Nephron (organoid): ENCODE results near the gene NUDT22.

Source experiments
- H3K27ac Mint-ChIP-seq, 3 experiments: 2 replicates each; pipeline ENCODE4 v1.8.0; 2020; ENCODE audit warnings: mixed read lengths in 3 of 3, mild to moderate bottlenecking in 2 of 3, moderate library complexity in 1 of 3
- H3K27me3 Mint-ChIP-seq: 2 replicates; pipeline ENCODE4 v1.8.0; 2021; ENCODE audit warnings: low read depth, mild to moderate bottlenecking, moderate library complexity, mixed read lengths
- H3K36me3 Mint-ChIP-seq: 2 replicates; pipeline ENCODE4 v1.8.0; 2020; ENCODE audit warnings: low read depth, mixed read lengths
- H3K4me1 Mint-ChIP-seq: 2 replicates; pipeline ENCODE4 v1.8.0; 2020; ENCODE audit warnings: mixed read lengths
- H3K4me3 Mint-ChIP-seq, 3 experiments: 2 replicates each; pipeline ENCODE4 v1.8.0; 2020; ENCODE audit warnings: mild to moderate bottlenecking in 3 of 3, mixed read lengths in 3 of 3, moderate library complexity in 2 of 3
- H3K9me3 Mint-ChIP-seq: 2 replicates; pipeline ENCODE4 v1.8.0; 2020; ENCODE audit warnings: mixed read lengths
- TF ChIP-seq, protein P1 (sequence below), 3 experiments: fragments of 200-600 bp; sonication (generic); IDR thresholded peaks; one replicate each; pipeline ENCODE4 v1.5.0; 2021; ENCODE audit warnings: antibody characterized with exemption in 3 of 3; ENCODE audit not compliant: unreplicated experiment in 3 of 3

NUDT22 gene

DNA sequence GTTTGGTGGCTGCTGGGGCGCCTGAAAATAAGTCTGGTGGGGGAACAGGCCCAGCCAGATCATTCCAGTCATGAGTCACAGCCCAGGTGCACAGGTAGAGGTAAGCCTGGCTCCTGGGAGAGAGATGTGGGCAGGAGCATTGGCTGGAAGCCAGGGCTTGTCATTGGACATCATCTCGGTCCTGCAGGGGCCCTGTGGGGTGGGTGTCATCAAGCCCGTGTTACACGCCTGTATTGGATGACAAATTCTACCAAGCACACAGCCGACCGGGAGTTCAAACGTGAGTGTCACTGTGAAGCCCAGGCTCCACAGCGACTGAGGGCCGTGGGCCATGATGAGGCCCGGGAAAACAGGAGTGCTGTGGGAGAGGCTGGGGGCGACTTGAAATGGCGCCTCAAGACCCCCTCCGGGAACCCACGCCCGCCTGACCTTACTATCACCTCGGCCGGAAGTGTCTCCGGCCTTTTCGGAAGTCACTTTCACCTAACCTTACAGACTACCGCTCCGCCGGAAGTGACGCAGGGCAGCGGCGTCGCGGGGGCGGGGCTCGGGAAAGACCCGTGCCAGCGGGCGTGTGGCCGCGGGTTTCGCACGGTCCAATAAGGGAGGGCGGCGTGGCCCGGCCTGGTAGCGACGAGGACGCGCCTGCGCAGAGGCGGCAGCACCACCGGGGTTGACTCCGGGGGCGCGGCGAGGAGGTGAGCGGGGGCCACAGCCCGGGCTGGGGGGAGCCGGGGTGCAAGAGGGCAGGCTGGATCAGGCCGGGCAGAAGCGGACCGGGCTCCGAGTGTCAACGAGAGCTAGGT is 14.6 kb downstream of the NUDT22 start, which contains the start of gene FKBP2:
Gene FKBP2, plus strand, starts transcription at position 661 of the 806 bp plus-strand sequence. CDS start 1,293 bp downstream, outside the sequence.
- Mint-ChIP-seq H3K36me3 (peaks cover 14% of the 10 kb centered on the region), H3K4me1 (peaks cover 40% of the 10 kb centered on the region), H3K27ac (peak within 1 kb of the TSS; percentile 98), H3K27me3 (no peaks in the 10 kb centered on the region), H3K9me3 (no peaks in the 10 kb centered on the region), H3K4me3 (peak within 1 kb of the TSS; percentile 90 to 95 (median 92))
- TF ChIP-seq, protein P1, sequence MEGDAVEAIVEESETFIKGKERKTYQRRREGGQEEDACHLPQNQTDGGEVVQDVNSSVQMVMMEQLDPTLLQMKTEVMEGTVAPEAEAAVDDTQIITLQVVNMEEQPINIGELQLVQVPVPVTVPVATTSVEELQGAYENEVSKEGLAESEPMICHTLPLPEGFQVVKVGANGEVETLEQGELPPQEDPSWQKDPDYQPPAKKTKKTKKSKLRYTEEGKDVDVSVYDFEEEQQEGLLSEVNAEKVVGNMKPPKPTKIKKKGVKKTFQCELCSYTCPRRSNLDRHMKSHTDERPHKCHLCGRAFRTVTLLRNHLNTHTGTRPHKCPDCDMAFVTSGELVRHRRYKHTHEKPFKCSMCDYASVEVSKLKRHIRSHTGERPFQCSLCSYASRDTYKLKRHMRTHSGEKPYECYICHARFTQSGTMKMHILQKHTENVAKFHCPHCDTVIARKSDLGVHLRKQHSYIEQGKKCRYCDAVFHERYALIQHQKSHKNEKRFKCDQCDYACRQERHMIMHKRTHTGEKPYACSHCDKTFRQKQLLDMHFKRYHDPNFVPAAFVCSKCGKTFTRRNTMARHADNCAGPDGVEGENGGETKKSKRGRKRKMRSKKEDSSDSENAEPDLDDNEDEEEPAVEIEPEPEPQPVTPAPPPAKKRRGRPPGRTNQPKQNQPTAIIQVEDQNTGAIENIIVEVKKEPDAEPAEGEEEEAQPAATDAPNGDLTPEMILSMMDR (IDR thresholded peaks at IDR 0.05; ENCODE audit: unreplicated experiment in 3 of 3): no peak

- Mint-ChIP-seq H3K9me3 (no peaks in the 10 kb centered on the region), H3K4me1 (peaks cover 40% of the 10 kb centered on the region), H3K36me3 (peaks cover 14% of the 10 kb centered on the region), H3K27me3 (no peaks in the 10 kb centered on the region), H3K4me3 (peak overlapping the region; percentile 90 to 95 (median 92)), H3K27ac (peak overlapping the region; percentile 98)
- TF ChIP-seq, protein P1 (IDR thresholded peaks at IDR 0.05; ENCODE audit: unreplicated experiment in 3 of 3): no peak
These were observed 15.1 kb downstream of the NUDT22 start for GRCh38 chr11:64241241-64241490.

DNA sequence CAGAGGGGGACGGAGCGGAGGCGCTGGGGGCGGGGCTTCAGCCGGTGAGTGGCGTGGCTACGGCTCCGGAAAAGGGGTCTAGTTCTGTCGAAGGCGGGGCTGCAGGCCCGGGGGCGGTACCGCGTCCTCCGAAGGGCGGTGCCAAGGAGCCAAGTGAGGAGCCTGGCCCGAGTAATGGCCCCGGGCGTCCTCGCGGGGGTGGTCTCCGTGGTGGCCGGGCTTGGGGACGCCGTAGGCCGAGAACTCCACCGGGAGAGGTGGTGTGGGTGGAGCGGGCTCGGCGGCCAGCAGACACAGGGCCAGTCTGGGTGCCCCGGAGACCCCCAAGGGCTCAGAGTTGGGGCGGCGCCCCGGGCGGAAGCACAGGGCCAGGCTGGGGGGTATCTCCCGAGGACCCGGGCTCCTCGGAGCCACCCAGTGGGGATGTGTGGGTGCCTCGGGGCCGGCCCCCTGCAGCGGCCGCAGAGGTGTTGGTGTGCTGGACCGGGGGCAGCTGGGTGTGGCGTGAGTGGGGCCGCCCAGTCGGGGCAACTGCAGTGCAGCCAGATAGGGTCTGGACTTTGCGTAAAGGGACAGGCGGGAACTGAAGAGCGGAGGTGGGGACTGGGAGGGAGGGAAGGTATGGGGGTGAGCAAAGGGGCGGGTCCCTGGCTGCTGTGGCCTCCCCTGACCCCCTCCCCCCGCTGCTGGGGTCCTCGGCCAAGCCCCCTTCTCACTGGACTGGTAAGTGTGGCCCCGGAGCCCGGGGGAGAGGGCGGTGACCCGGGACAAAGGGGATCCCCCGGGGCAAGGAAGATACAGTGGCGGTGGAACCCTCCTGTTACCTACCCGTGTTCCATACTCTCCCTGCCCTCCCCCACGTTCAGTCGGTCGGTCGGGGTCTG is 15.7 kb downstream of the NUDT22 start:
- Mint-ChIP-seq H3K4me1 (peaks cover 39% of the 10 kb centered on the region), H3K27ac (peak overlapping the region; percentile 98), H3K36me3 (peaks cover 14% of the 10 kb centered on the region), H3K27me3 (no peaks in the 10 kb centered on the region), H3K4me3 (peak overlapping the region; percentile 90 to 95 (median 92)), H3K9me3 (no peaks in the 10 kb centered on the region)
- TF ChIP-seq, protein P1 (IDR thresholded peaks at IDR 0.05; ENCODE audit: unreplicated experiment in 3 of 3): no peak

DNA sequence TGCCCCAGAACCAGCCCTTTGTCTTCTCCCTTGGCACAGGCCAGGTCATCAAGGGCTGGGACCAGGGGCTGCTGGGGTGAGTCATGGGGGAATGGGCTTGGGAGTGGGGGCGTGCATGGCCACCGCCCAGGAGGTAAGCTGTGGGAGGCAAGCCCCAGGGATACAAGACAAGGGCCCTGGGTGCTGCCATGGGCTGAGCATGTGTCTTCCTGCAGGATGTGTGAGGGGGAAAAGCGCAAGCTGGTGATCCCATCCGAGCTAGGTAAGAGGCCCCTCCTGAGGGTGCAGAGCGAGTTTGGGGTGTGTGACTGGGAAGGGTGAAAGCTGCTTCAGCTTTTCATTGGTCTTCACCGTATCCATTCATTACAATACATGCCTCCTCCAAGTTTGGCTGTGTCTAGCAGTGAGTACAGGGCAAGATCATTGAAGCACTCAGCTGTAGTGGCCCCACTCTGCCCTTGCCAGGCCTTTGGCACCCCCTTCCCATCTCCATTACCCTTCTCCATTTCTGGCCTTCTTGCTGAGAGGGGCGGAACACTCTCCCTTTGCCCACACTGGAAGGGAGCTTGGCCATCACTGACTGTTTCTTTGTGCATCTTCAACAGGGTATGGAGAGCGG is 17.3 kb downstream of the NUDT22 start:
- no peaks in the 10 kb centered on the region for H3K27me3 Mint-ChIP-seq
- peaks cover 9% of the 10 kb centered on the region for H3K36me3 Mint-ChIP-seq
- H3K4me1 Mint-ChIP-seq: peaks cover 34% of the 10 kb centered on the region
- H3K4me3 Mint-ChIP-seq: peak overlapping the region; percentile 90 to 95 (median 92)
- no peaks in the 10 kb centered on the region for H3K9me3 Mint-ChIP-seq
- TF ChIP-seq, protein P1 (IDR thresholded peaks at IDR 0.05; ENCODE audit: unreplicated experiment in 3 of 3): no peak
- H3K27ac Mint-ChIP-seq: peak overlapping the region; percentile 46 to 67 (median 47)

GRCh38 chr11:64244107-64244506 is 18.0 kb downstream of the NUDT22 start:
- H3K4me1 Mint-ChIP-seq: peaks cover 29% of the 10 kb centered on the region
- TF ChIP-seq, protein P1 (IDR thresholded peaks at IDR 0.05; ENCODE audit: unreplicated experiment in 3 of 3): no peak

More at GRCh38 chr11:64244107-64244506, 18.0 kb downstream of the NUDT22 start:
- Mint-ChIP-seq H3K36me3 (peaks cover 6% of the 10 kb centered on the region), H3K9me3 (no peaks in the 10 kb centered on the region), H3K27ac (peak overlapping the region in 2 of 3 experiments; percentile 46 to 47), H3K4me3 (peak overlapping the region; percentile 90 to 95 (median 92)), H3K27me3 (no peaks in the 10 kb centered on the region)
